DOHH2 (cell line): ENCODE measurements around the gene AVPR1B.

Experiments used
- H3F3A ChIP-seq: fragments of 200-600 bp; sonication (generic), shearing (Covaris generic); 2 replicates; pipeline ENCODE4 v1.6.0; 2016; ENCODE audit warnings: antibody characterized with exemption, mild to moderate bottlenecking; ENCODE audit not compliant: control insufficient read depth, insufficient read depth
- H3K27ac ChIP-seq: fragments of 200-600 bp; sonication (generic); 2 replicates; pipeline ENCODE4 v1.5.1; 2014; ENCODE audit warnings: low read depth, mild to moderate bottlenecking, low read length, moderate library complexity
- H3K27me3 ChIP-seq: fragments of 200-600 bp; sonication (generic); 2 replicates; pipeline ENCODE4 v1.6.1; 2014; ENCODE audit warnings: mild to moderate bottlenecking, low read length, mixed read lengths; ENCODE audit not compliant: control insufficient read depth
- H3K36me3 ChIP-seq: fragments of 200-600 bp; sonication (generic); 2 replicates; pipeline ENCODE4 v1.6.1; 2014; ENCODE audit warnings: mild to moderate bottlenecking, low read length, moderate library complexity, mixed read lengths; ENCODE audit not compliant: control insufficient read depth
- H3K4me1 ChIP-seq: fragments of 200-600 bp; sonication (generic); 2 replicates; pipeline ENCODE4 v1.6.1; 2014; ENCODE audit warnings: mild to moderate bottlenecking, low read length, mixed read lengths; ENCODE audit not compliant: control insufficient read depth
- H3K4me2 ChIP-seq: fragments of 200-600 bp; sonication (generic); 2 replicates; pipeline ENCODE4 v1.6.0; 2014; ENCODE audit warnings: mild to moderate bottlenecking, low read length, moderate library complexity
- H3K4me3 ChIP-seq: fragments of 200-600 bp; sonication (generic); 2 replicates; pipeline ENCODE4 v1.5.1; 2014; ENCODE audit warnings: mild to moderate bottlenecking, low read length, mixed read lengths
- H3K79me2 ChIP-seq: fragments of 200-600 bp; sonication (generic); 2 replicates; pipeline ENCODE4 v1.6.1; 2014; ENCODE audit warnings: mild to moderate bottlenecking, low read length, mixed read lengths; ENCODE audit not compliant: control insufficient read depth
- H3K9me2 ChIP-seq: fragments of 200-600 bp; sonication (generic); replicated peaks from 2 replicates; pipeline ENCODE4 v1.6.1; 2014; ENCODE audit warnings: mild to moderate bottlenecking, low read length, mixed read lengths; ENCODE audit not compliant: control insufficient read depth
- H3K9me3 ChIP-seq: fragments of 200-600 bp; sonication (generic); 2 replicates; pipeline ENCODE4 v1.6.1; 2014; ENCODE audit warnings: antibody characterized with exemption, low read length, mixed read lengths; ENCODE audit not compliant: control insufficient read depth, insufficient read depth
- H4K20me1 ChIP-seq: fragments of 200-600 bp; sonication (generic); 2 replicates; pipeline ENCODE4 v1.6.0; 2014; ENCODE audit warnings: low read depth, mild to moderate bottlenecking, antibody characterized with exemption, low read length, moderate library complexity; ENCODE audit not compliant: control insufficient read depth, insufficient read depth
- CTCF ChIP-seq: fragments of 200-600 bp; sonication (generic); IDR thresholded peaks from one replicate; pipeline ENCODE4 v1.5.1; 2014; ENCODE audit warnings: antibody characterized with exemption, mild to moderate bottlenecking, low read depth, low read length; ENCODE audit not compliant: poor library complexity, severe bottlenecking
- EZH2phosphoT487 ChIP-seq: fragments of 200-600 bp; sonication (generic); IDR thresholded peaks from 2 replicates; pipeline ENCODE4 v1.6.1; 2017; ENCODE audit warnings: borderline replicate concordance, mild to moderate bottlenecking, antibody characterized with exemption, low read length, moderate library complexity, mixed read lengths

Gene AVPR1B

GRCh38 chr1:206083750-206084149, 33.4 kb downstream of the AVPR1B start:
- Histone ChIP-seq H3K4me1 (no peaks in the 10 kb centered on the region), H3K36me3 (no peaks in the 10 kb centered on the region), H3K9me3 (no peaks in the 10 kb centered on the region), H3K27ac (no peak overlapping the region), H3K27me3 (no peaks in the 10 kb centered on the region), H3F3A (peaks cover 7% of the 10 kb centered on the region; the same call in 1 of the 2 replicates), H3K9me2 (no peaks in the 10 kb centered on the region), H3K79me2 (no peaks in the 10 kb centered on the region), H3K4me2 (no peak overlapping the region), H3K4me3 (no peak overlapping the region), H4K20me1 (no peaks in the 10 kb centered on the region; the same call in 1 of the 2 replicates)
- no peak for TF ChIP-seq CTCF
- no peak for TF ChIP-seq EZH2phosphoT487

- Histone ChIP-seq H3K27me3 (no peaks in the 10 kb centered on the region), H3K79me2 (no peaks in the 10 kb centered on the region)
These were observed 34.1 kb downstream of the AVPR1B start for GRCh38 chr1:206082831-206083695.

GRCh38 chr1:206081856-206082255, 35.3 kb downstream of the AVPR1B start:
- no peak overlapping the region for H3K4me2 ChIP-seq

More at GRCh38 chr1:206082831-206083695, 34.1 kb downstream of the AVPR1B start:
- no peak for TF ChIP-seq CTCF
- no peak for TF ChIP-seq EZH2phosphoT487
- H3K4me3 ChIP-seq = no peak overlapping the region
- no peaks in the 10 kb centered on the region for H3K4me1 ChIP-seq
- H3K36me3 ChIP-seq = no peaks in the 10 kb centered on the region
- H3K9me3 ChIP-seq = no peaks in the 10 kb centered on the region
- no peaks in the 10 kb centered on the region for H3K9me2 ChIP-seq
- no peak overlapping the region for H3K27ac ChIP-seq
- peaks cover 7% of the 10 kb centered on the region; the same call in 1 of the 2 replicates for H3F3A ChIP-seq
- H3K4me2 ChIP-seq = no peak overlapping the region
- no peaks in the 10 kb centered on the region; the same call in 1 of the 2 replicates for H4K20me1 ChIP-seq

More at GRCh38 chr1:206081856-206082255, 35.3 kb downstream of the AVPR1B start:
- Histone ChIP-seq H3F3A (peaks cover 3% of the 10 kb centered on the region; the same call in 1 of the 2 replicates), H4K20me1 (no peaks in the 10 kb centered on the region; the same call in 1 of the 2 replicates), H3K4me1 (no peaks in the 10 kb centered on the region), H3K79me2 (no peaks in the 10 kb centered on the region), H3K9me3 (no peaks in the 10 kb centered on the region), H3K27ac (no peak overlapping the region), H3K27me3 (no peaks in the 10 kb centered on the region), H3K4me3 (no peak overlapping the region), H3K36me3 (no peaks in the 10 kb centered on the region), H3K9me2 (no peaks in the 10 kb centered on the region)
- TF ChIP-seq EZH2phosphoT487 = no peak
- TF ChIP-seq CTCF = no peak
